MM.1S (cell line): ENCODE results near the gene ID3.

Experiments
- EZH2 ChIP-seq: fragments of 300-600 bp; sonication (generic); optimal IDR thresholded peaks from 2 replicates; pipeline ENCODE3; 2017; ENCODE audit warnings: low read depth, mild to moderate bottlenecking, antibody characterized with exemption, low read length, mixed read lengths
- EZH2phosphoT487 ChIP-seq: fragments of 300-600 bp; sonication (generic); IDR thresholded peaks from 2 replicates; pipeline ENCODE4 v1.6.1; 2018; ENCODE audit warnings: antibody characterized with exemption, low read length
- TF ChIP-seq, protein P1 (sequence below): fragments of 300-600 bp; sonication (generic); IDR thresholded peaks from 2 replicates; pipeline ENCODE4 v1.5.1; 2016; ENCODE audit warnings: antibody characterized with exemption, low read length, mixed read lengths

DNA sequence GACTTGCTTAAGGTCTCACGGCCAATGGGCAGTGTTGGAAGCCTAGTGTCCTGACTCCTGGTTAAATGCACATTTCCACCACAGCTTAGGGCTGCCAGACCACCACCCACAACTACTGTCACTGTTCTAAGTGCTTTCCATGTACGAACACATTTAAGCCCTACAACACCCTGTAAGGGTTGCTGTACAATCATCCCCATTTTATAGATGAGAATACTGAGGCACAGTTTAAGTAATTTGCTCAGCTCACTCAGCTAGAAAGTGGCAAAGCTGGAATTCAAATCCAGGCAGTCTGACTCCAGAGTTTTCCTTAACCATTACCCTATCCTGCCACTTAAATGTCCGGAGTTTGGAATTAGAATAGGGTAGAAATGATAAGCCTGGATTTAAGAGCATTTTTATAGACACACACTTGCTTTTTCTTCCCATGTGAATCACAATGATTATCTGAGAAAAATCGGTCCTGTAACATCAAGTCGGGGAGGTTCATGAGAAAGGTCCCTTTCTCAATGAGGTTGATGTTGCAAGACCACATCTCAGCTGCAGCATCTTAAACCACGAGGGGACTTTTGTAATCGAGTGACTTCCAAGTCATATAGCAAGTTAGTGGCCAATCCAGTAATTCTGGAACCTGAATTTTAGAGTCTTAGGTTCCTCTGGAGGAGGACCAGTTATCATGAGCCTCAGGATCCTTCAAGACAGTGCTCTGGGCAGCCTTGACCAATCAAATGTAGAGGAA lies 36.9 kb downstream of the ID3 start:
- TF ChIP-seq, protein P1, sequence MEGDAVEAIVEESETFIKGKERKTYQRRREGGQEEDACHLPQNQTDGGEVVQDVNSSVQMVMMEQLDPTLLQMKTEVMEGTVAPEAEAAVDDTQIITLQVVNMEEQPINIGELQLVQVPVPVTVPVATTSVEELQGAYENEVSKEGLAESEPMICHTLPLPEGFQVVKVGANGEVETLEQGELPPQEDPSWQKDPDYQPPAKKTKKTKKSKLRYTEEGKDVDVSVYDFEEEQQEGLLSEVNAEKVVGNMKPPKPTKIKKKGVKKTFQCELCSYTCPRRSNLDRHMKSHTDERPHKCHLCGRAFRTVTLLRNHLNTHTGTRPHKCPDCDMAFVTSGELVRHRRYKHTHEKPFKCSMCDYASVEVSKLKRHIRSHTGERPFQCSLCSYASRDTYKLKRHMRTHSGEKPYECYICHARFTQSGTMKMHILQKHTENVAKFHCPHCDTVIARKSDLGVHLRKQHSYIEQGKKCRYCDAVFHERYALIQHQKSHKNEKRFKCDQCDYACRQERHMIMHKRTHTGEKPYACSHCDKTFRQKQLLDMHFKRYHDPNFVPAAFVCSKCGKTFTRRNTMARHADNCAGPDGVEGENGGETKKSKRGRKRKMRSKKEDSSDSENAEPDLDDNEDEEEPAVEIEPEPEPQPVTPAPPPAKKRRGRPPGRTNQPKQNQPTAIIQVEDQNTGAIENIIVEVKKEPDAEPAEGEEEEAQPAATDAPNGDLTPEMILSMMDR: no peak
- TF ChIP-seq EZH2 (no peak), EZH2phosphoT487 (no peak)
